Smooth muscle cell of trachea (primary cell): ENCODE results near the gene MROH9. TPM values are rescaled to one million over a fixed set of nuclear protein-coding genes. Genes with fewer than 3 reads are reported as not detected.

Experiments
- total RNA-seq: library from RNA; depleted of rRNA; stranded (reverse); fragments of >200 nt; gene quantifications from 2 replicates; pipeline ENCODE4 v1.2.1, GENCODE V29; 2014

Gene MROH9, protein sequence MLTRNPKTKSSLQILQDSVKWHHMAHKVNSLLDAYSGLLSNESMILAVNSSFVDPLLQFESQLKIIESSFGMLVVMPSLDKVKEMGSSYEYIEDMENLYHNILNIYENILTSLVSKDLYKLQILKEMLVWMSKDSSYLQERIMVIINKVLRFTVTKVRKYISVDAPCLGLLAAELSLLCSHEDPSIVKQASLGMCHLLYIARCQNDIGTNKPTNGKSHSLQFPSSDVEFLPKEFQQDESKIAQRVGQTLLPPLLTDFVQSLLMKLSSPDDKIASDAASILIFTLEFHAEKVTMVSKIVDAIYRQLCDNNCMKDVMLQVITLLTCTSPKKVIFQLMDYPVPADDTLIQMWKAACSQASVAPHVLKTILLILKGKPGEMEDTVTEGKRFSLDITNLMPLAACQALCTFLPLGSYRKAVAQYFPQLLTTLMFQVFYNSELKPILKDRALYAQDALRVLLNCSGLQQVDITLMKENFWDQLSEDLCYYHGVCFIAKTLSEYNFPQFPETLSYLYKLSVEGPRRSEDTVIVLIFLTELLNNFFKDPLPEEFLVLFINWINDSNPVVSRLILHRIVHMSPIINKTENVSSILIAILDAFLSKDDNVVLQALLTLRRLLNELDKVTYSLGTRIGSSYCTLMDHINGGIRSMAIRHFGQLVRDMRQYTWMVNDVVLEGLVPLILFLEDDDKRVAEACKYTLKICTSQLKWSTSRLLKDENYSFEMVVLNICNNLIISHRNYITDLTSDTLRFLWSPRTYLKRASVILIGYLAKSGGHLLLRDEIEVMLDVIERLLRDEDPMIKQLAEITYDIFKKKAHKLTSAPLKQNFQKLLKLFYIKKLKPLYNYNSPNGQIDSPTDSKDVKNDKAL
- total RNA-seq: under 0.01 TPM in 1 of 2 replicates, not detected in the other

DNA sequence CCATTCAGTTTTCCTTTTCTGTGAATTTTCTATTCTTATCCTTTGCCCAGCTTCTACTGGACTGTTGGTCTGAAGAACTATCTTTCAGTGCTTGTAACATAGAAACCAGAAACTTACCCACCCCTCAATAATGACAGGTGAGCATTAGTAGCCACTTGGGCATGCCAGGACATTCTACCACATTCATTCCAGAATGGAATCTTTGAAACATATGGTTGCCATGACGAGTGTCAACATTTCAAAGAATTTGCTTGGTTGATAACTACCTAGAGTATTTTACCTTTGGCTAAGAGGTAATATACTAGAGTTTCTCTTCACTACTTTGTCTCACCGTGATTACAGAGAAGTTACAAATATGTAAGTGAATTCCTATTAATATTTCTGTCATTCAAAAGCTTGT, at the start of gene MROH9:
Gene MROH9 (plus strand): TSS at position 304 of the 400 bp plus-strand sequence. CDS start 10,023 bp downstream, outside the sequence.

DNA sequence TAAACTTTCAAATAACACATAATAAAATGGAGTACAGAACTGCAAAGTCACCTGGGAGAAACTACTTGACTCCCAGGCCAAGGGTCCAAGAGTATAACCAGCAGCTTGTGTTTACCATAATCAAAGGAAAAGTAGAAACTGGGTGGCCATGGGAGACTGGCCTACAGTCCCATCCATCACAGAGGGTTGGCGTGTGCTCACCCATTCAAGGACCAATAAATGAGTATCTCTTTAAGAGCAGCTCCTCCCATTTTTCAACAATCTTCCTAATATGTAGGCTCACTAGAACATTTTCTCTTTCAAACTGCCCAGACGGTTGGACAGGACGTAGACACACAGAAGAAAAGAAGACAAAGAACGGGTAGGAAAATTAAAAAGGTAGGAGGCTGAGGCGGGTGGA, 155.3 kb downstream of the MROH9 start, which contains the start of gene FMO3:
Gene FMO3 (plus strand): TSS at position 302 of the 400 bp plus-strand sequence. CDS start 1,754 bp downstream, outside the sequence.

Other genes with a start within 250 kb of the MROH9 start
- gene FMO3, start 155.4 kb downstream of the MROH9 start, total RNA-seq: 5.1 and 15.6 TPM in 2 replicates
- 3.5 and 4.5 TPM in 2 replicates for gene FMO2, start 249.8 kb downstream of the MROH9 start, total RNA-seq